BE2C (cell line): Measurements from ENCODE around the gene LRRC32.

Experiments
- DNase-seq: peaks from one replicate; pipeline ENCODE4 v3.0.0-alpha.2; 2020
- H3K27me3 ChIP-seq: fragments of 250-450 bp; sonication (Bioruptor Pico); 2 replicates; pipeline ENCODE4 v1.5.1; 2020; ENCODE audit warnings: mild to moderate bottlenecking
- H3K36me3 ChIP-seq: fragments of 250-450 bp; sonication (Bioruptor Pico); 2 replicates; pipeline ENCODE4 v1.5.1; 2020; ENCODE audit warnings: mild to moderate bottlenecking
- H3K4me1 ChIP-seq: fragments of 250-450 bp; sonication (Bioruptor Pico); 2 replicates; pipeline ENCODE4 v1.5.1; 2020
- H3K4me3 ChIP-seq: 2 replicates; pipeline ENCODE4 v1.5.1; 2011; ENCODE audit warnings: low read depth, low read length
- H3K9me3 ChIP-seq: fragments of 250-450 bp; sonication (Bioruptor Pico); 2 replicates; pipeline ENCODE4 v1.5.1; 2020
- TF ChIP-seq, protein P1 (sequence below): IDR thresholded peaks from 2 replicates; pipeline ENCODE4 v1.5.1; 2012; ENCODE audit warnings: mild to moderate bottlenecking, low read depth, low read length

Gene LRRC32

DNA sequence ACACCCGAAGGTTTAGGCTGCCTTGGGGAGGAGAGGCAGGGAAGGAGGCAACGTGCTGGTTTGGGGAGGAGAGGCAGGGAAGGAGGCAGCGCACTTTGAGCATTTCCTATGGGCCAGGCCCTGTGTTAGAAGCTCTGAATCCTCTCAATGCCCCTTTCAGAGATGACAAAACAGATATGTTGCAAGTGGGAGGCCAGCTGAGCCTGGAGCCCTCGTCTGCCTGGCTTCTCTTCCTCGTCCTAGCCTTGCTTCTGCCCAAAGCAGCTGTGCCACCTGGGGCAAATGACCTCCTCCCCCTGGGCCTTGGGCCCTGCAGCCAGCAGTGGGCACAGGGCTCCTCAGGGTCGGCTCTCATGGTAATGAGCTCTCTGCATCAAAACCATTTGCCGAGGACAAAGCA, 15.3 kb upstream of the LRRC32 start:
- TF ChIP-seq, protein P1, sequence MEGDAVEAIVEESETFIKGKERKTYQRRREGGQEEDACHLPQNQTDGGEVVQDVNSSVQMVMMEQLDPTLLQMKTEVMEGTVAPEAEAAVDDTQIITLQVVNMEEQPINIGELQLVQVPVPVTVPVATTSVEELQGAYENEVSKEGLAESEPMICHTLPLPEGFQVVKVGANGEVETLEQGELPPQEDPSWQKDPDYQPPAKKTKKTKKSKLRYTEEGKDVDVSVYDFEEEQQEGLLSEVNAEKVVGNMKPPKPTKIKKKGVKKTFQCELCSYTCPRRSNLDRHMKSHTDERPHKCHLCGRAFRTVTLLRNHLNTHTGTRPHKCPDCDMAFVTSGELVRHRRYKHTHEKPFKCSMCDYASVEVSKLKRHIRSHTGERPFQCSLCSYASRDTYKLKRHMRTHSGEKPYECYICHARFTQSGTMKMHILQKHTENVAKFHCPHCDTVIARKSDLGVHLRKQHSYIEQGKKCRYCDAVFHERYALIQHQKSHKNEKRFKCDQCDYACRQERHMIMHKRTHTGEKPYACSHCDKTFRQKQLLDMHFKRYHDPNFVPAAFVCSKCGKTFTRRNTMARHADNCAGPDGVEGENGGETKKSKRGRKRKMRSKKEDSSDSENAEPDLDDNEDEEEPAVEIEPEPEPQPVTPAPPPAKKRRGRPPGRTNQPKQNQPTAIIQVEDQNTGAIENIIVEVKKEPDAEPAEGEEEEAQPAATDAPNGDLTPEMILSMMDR: no peak
- Histone ChIP-seq H3K9me3 (no peaks in the 10 kb centered on the region), H3K27me3 (no peaks in the 10 kb centered on the region), H3K4me1 (no peaks in the 10 kb centered on the region), H3K36me3 (no peaks in the 10 kb centered on the region), H3K4me3 (no peak overlapping the region)
- no peak for DNase-seq

DNA sequence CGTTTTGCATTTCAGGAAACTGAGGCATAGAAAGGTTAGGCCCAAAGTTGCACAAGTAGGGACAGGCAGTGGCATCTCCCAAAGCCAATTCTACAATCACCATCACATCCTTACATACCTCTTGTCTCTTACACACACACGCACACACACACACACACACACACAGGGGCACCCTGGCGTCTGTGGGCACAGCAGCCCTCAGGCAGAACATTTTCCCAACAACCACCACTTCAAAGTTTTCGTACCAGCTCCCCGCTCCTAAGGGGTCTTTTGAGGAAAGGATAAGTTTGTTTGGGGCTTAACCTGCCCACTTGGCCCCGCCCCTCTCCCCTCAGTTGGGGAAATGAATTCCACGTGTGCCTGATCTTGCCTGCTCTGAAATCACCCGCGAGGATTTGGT, 14.7 kb upstream of the LRRC32 start:
- Histone ChIP-seq H3K36me3 (no peaks in the 10 kb centered on the region), H3K9me3 (no peaks in the 10 kb centered on the region), H3K4me1 (no peaks in the 10 kb centered on the region; the same call in 1 of the 2 replicates), H3K27me3 (no peaks in the 10 kb centered on the region), H3K4me3 (no peak overlapping the region)
- no peak for DNase-seq
- TF ChIP-seq, protein P1: no peak

DNA sequence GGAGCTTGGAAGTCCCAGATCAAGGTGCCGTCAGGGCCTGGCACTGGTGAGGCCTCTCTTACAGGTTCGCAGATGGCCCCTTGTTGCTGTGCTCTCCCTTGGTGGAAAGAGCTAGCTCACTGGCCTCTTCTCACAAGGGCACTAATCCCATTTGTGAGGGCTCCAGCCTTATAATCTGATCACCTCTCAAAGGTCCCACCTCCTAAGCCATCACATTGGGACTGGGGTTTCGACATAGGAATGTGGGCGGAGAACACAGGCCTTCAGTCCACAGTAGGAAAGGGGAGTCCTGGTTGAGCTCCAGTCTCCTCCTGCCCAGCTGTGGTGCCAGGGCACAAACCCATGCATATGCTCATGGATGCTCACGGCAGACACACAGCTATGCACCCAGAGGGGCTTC, 14.0 kb upstream of the LRRC32 start:
- no peaks in the 10 kb centered on the region; the same call in 1 of the 2 replicates for H3K4me1 ChIP-seq
- no peak for DNase-seq
- TF ChIP-seq, protein P1: no peak
- H3K4me3 ChIP-seq: no peak overlapping the region
- H3K9me3 ChIP-seq: no peaks in the 10 kb centered on the region
- no peaks in the 10 kb centered on the region for H3K27me3 ChIP-seq
- no peaks in the 10 kb centered on the region for H3K36me3 ChIP-seq

DNA sequence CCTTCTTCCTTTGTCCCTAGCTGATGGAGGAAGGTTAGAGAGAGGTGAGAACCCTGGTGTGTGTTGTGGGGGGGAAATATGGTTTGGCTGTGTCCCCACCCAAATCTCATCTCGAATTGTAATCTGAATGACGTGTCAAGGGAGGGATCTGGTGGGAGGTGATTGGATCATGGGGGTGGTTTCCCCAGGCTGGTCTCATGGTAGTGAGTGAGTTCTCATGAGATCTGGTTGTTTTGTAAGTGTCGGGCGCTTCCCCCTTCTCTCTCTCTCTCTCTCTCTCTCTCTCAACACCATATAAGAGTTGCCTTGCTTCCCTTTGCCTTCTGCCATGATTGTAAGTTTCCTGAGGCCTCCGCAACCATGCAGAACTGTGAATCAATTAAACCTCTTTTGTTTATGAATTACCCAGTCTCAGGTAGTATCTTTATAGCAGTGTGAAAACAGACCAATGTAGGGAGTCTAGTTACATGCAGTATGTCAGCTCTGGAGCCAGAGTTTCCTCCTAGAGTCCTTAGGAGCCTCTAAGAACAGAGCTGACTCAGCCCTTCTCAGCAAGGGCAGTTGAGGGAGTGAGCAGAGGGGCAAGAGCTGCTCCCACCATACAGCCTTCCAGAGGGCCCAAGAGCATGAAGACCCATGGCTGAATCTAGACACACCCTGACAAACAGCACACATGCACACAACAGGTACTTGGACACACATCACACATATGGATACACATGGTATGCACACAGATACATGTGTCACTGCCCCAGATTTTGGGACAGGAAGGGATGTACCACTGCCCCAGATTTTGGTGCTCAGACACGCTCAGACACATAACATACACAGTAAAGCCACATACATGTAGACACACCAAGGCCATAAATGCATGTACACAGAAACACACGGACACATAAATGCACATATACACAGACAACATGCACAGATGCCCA, 12.9 kb upstream of the LRRC32 start:
- DNase-seq: no peak
- H3K4me3 ChIP-seq: no peak overlapping the region
- no peaks in the 10 kb centered on the region for H3K9me3 ChIP-seq
- no peaks in the 10 kb centered on the region; the same call in 1 of the 2 replicates for H3K4me1 ChIP-seq
- TF ChIP-seq, protein P1: no peak
- H3K36me3 ChIP-seq: no peaks in the 10 kb centered on the region
- no peaks in the 10 kb centered on the region for H3K27me3 ChIP-seq

DNA sequence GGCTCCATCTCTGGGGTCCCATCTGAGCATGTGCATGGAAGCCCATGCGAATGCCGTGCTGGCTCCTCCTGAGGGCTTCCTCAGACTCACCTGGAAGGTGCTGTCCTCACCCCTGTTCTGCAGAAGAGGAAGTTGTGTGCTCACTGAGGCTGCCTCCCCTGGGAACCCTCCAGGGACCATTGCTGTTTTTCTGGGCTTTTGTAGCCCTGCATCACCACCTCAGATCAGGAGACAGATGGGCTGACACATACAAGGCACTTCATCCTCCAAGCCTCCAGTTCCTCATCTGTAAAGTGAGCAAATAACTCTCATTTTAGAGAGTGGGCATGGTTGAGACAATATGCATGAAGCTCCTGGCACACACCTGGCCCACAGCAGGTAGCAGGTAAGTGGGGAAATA, 12.1 kb upstream of the LRRC32 start:
- DNase-seq: no peak
- Histone ChIP-seq H3K9me3 (no peaks in the 10 kb centered on the region), H3K4me1 (no peaks in the 10 kb centered on the region; the same call in 1 of the 2 replicates), H3K36me3 (no peaks in the 10 kb centered on the region), H3K27me3 (no peaks in the 10 kb centered on the region), H3K4me3 (no peak overlapping the region)
- TF ChIP-seq, protein P1: no peak

DNA sequence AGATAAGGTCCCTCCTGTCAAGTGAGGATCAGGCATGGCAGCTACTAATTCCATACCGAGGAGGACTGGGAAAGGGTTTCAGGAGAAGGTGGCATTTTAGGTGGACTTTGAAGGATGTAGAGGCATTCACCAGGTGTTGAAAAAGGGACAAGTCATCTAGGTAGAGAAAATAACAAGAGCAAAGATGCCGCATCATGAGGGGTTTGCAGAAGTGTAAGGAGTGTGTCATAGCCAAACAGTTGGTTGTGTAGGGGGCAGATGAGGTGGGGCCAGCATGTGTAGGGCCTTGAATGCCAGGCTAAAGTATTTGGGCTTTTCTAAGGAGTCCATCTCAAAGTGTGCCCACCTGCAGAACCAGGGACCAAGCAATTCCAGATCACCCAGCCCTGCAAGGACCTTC, 11.6 kb upstream of the LRRC32 start:
- Histone ChIP-seq H3K4me3 (no peak overlapping the region), H3K4me1 (no peaks in the 10 kb centered on the region; the same call in 1 of the 2 replicates), H3K9me3 (no peaks in the 10 kb centered on the region), H3K36me3 (no peaks in the 10 kb centered on the region), H3K27me3 (no peaks in the 10 kb centered on the region)
- TF ChIP-seq, protein P1: no peak
- no peak for DNase-seq
